Kidney epithelial cell (primary cell): ENCODE results near the gene UQCRFS1. TPM values are rescaled to one million over a fixed set of nuclear protein-coding genes. Genes with fewer than 3 reads are reported as not detected.

Source experiments
- DNase-seq: peaks from one replicate; pipeline ENCODE4 v3.0.0-alpha.2; 2010; ENCODE audit warnings: low read depth
- H3K27me3 ChIP-seq: 2 replicates; pipeline ENCODE4 v1.6.0; 2011; ENCODE audit warnings: low read length; ENCODE audit not compliant: control insufficient read depth, insufficient read depth
- H3K36me3 ChIP-seq: 2 replicates; pipeline ENCODE4 v1.5.1; 2011; ENCODE audit warnings: low read length; ENCODE audit not compliant: control insufficient read depth, insufficient read depth
- H3K4me3 ChIP-seq: 2 replicates; pipeline ENCODE4 v1.5.1; 2011; ENCODE audit warnings: low read depth, mild to moderate bottlenecking, control low read depth, low read length
- CTCF ChIP-seq: IDR thresholded peaks from 2 replicates; pipeline ENCODE4 v1.5.1; 2011; ENCODE audit warnings: mild to moderate bottlenecking, moderate library complexity, low read length, control low read depth, inconsistent platforms; ENCODE audit not compliant: insufficient read depth, poor library complexity, severe bottlenecking
- total RNA-seq: library from RNA; depleted of rRNA; stranded (reverse); fragments of >200 nt; gene quantifications from 2 replicates; pipeline ENCODE4 v1.2.3, GENCODE V29; 2015

UQCRFS1 gene
- total RNA-seq, 1 donor from 2014 or later, result 32.4 TPM

GRCh38 chr19:29187676-29188075 is 25.3 kb downstream of the UQCRFS1 start:
- DNase-seq, result no peak
- no peak for TF ChIP-seq CTCF
- no peaks in the 10 kb centered on the region for H3K36me3 ChIP-seq
- H3K27me3 ChIP-seq, result no peaks in the 10 kb centered on the region
- H3K4me3 ChIP-seq, result no peak overlapping the region

- no peak for TF ChIP-seq CTCF
- DNase-seq, result no peak
- H3K36me3 ChIP-seq, result no peaks in the 10 kb centered on the region
Observed at GRCh38 chr19:29185427-29185826, 27.5 kb downstream of the UQCRFS1 start.

DNA sequence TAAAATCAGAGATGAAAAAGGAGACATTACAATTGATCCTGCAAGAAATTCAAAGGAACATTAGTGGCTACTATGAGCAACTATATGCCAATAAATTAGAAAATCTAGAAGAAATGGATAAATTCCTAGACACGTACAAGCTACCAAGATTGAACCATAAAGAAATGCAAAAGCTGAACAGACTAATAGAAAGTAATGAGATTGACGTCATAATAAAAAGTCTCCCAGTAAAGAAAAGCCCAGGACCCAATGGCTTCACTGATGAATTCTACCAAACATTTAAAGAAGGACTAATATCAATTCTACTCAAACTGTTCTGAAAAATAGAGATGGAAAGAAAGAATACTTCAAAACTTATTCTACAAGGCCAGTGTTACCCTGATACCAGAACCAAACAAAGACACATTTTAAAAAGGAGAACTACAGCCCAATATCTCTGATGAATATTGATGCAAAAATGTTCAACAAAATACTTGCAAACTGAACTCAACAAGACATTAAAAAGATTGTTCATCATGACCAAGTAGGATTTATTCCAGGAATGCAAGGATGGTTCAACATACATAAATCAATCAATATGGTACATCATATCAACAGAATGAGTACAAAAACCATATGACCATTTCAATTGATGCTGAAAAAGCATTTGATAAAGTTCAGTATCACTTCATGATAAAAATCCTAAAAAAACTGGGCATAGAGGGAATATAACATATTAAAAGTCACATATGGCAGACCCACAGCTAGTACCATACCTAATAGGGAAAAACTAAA is 35.8 kb downstream of the UQCRFS1 start:
- no peak for TF ChIP-seq CTCF
- Histone ChIP-seq H3K27me3 (no peaks in the 10 kb centered on the region), H3K4me3 (no peak overlapping the region), H3K36me3 (no peaks in the 10 kb centered on the region)
- DNase-seq, result no peak

More at GRCh38 chr19:29185427-29185826, 27.5 kb downstream of the UQCRFS1 start:
- Histone ChIP-seq H3K4me3 (no peak overlapping the region), H3K27me3 (no peaks in the 10 kb centered on the region)

DNA sequence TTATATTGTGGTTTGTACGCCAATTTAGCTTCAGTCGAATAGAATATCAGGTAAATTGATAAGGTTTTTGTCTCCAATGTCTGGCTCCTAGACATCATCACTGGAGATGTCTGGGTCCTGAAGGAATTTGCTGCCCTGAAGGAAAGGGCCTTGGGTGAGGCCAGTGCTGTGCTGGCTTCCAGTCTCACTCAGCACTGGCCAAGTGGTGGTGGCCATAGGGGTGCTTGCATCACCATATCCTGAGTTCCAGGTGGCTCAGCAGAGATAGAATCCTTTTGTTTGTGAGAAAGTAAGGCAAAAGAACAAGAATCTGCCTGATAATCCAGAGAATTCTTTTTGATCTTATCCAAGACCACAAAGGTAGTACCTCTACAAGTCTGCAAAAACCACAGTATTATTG is 39.1 kb downstream of the UQCRFS1 start:
- Histone ChIP-seq H3K27me3 (no peaks in the 10 kb centered on the region), H3K4me3 (no peak overlapping the region), H3K36me3 (no peaks in the 10 kb centered on the region)
- TF ChIP-seq CTCF, result no peak
- no peak for DNase-seq

DNA sequence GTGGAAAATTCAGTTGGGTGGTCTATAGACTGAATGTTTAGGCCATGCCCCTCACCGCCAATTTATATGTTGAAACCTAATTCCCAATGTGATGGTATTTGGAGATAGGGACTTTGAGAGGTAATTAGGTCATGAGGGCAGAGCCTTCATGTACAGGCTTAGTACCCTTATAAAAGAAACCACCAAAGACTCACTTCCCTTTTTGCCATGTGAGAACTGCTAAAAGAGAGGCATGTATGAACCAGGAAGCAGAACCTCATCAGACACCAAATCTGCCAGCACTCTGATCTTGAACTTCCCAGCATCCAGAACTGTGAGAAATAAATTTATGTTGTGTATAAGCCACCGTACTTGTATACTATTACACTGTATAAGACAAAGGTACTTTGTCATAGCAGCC is 40.6 kb downstream of the UQCRFS1 start:
- no peak overlapping the region for H3K4me3 ChIP-seq
- TF ChIP-seq CTCF, result no peak

GRCh38 chr19:29171525-29171924 is 41.4 kb downstream of the UQCRFS1 start:
- no peaks in the 10 kb centered on the region for H3K27me3 ChIP-seq
- TF ChIP-seq CTCF, result no peak
- H3K4me3 ChIP-seq, result no peak overlapping the region
- no peak for DNase-seq
- H3K36me3 ChIP-seq, result no peaks in the 10 kb centered on the region

More for the DNA sequence above, 40.6 kb downstream of the UQCRFS1 start:
- H3K27me3 ChIP-seq, result no peaks in the 10 kb centered on the region
- no peak for DNase-seq
- no peaks in the 10 kb centered on the region for H3K36me3 ChIP-seq
